Head of caudate nucleus (tissue), 42 donors: Measurements from ENCODE around the gene HIVEP3.
A peak's percentile ranks its signal among the peaks of the same experiment; 100 is the strongest.

Experiments
- DNase-seq, 42 donors: peaks; one replicate each; pipeline versions ENCODE4 v3.0.0 to v3.0.0-alpha.2; 2020 to 2021; ENCODE audit warnings: mixed read lengths in 7 of 42
- intact Hi-C: fragments of 100-400 bp; cut with DNase I; formaldehyde crosslinking; loops from one replicate; pipeline ENCODE4 v1.15.0; 2022

HIVEP3 gene

GRCh38 chr1:41809692-41810091 is 109.0 kb downstream of the HIVEP3 start:
- intact Hi-C loops = no loop called here
- DNase-seq = no peak

- no peak for DNase-seq
- intact Hi-C loops = no loop called here
Measured at GRCh38 chr1:41807390-41807789, 111.3 kb downstream of the HIVEP3 start.

GRCh38 chr1:41806472-41807155 is 112.1 kb downstream of the HIVEP3 start:
- intact Hi-C loops = no loop called here
- peak in 3 of 42 donors; percentile 11 to 31 (median 15) for DNase-seq

GRCh38 chr1:41805771-41806471 is 112.8 kb downstream of the HIVEP3 start:
- intact Hi-C loops = no loop called here
- no peak for DNase-seq

- intact Hi-C loops = no loop called here
- no peak for DNase-seq
Measured at GRCh38 chr1:41804176-41804575, 114.5 kb downstream of the HIVEP3 start.

- no peak for DNase-seq
- intact Hi-C loops = no loop called here
Measured at GRCh38 chr1:41803656-41804055, 115.1 kb downstream of the HIVEP3 start.

GRCh38 chr1:41802532-41803501 is 115.9 kb downstream of the HIVEP3 start:
- DNase-seq = peak; percentile 11 to 79 (median 58)
- intact Hi-C loops = no loop called here

- intact Hi-C loops = no loop called here
- DNase-seq = peak in 7 of 42 donors; percentile 15 to 51 (median 25)
Measured at GRCh38 chr1:41800311-41800829, 118.4 kb downstream of the HIVEP3 start.

GRCh38 chr1:41799723-41800122 is 119.0 kb downstream of the HIVEP3 start:
- intact Hi-C loops = no loop called here
- DNase-seq = no peak

- DNase-seq = no peak
- intact Hi-C loops = no loop called here
Measured at GRCh38 chr1:41799205-41799604, 119.5 kb downstream of the HIVEP3 start.

GRCh38 chr1:41795205-41795762 is 123.4 kb downstream of the HIVEP3 start:
- intact Hi-C loops = no loop called here

GRCh38 chr1:41794031-41794430 is 124.7 kb downstream of the HIVEP3 start:
- DNase-seq = no peak
- intact Hi-C loops = no loop called here

More at GRCh38 chr1:41795205-41795762, 123.4 kb downstream of the HIVEP3 start:
- DNase-seq = peak in 11 of 42 donors; percentile 14 to 59 (median 29)

GRCh38 chr1:41792485-41792770 is 126.3 kb downstream of the HIVEP3 start:
- DNase-seq = no peak
- intact Hi-C loops = no loop called here

GRCh38 chr1:41791667-41792484 is 126.8 kb downstream of the HIVEP3 start:
- intact Hi-C loops = no loop called here
- no peak for DNase-seq

- intact Hi-C loops = no loop called here
- no peak for DNase-seq
Measured at GRCh38 chr1:41790351-41790750, 128.4 kb downstream of the HIVEP3 start.

GRCh38 chr1:41789661-41790330 is 128.9 kb downstream of the HIVEP3 start:
- no peak for DNase-seq
- intact Hi-C loops = no loop called here

- intact Hi-C loops = no loop called here
- no peak for DNase-seq
Measured at GRCh38 chr1:41788427-41788826, 130.3 kb downstream of the HIVEP3 start.
